ENCODE data around the gene FABP3.

The FABP3 gene

DNA sequence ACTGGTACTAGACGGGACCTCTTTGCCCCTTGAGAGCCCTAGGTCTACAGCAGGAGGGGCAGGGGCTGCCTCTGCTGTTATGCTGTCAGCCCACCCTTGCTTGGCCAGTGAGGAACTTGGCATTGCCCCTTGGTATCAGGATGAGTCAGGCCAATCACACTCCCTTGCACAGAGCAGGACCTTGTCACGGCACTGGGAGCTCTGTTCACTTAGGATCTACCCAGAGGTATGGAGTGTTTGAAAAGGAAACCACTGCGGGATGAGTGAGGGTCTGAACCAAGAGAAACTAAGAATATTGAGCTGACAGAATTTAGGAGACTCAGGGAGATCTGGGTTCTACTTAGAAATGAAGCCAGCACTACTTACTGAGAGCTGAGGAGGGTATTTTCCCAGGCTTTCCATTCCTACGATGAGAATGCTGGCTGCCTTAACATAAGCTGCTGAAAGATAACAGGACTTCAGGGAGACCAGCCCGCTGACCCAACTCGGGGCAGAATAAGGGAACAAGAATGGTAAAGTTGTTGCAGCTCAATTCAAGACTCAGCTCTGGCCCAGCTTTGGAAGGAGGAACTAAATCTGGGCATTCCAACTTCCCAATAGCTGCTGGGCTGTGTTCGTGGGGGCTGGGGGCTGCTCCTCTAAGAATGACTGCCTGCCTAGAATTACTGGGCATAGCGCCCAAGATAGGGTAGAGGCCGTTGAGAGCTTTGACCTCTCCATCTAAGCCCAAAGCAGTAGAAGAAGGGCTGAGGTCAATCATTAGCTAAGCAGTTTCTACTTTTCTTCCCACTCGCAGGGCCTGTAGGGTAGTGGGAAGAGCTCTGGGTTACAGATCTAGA, 1.5 kb downstream of the FABP3 start:
- no peak for DNase-seq

DNA sequence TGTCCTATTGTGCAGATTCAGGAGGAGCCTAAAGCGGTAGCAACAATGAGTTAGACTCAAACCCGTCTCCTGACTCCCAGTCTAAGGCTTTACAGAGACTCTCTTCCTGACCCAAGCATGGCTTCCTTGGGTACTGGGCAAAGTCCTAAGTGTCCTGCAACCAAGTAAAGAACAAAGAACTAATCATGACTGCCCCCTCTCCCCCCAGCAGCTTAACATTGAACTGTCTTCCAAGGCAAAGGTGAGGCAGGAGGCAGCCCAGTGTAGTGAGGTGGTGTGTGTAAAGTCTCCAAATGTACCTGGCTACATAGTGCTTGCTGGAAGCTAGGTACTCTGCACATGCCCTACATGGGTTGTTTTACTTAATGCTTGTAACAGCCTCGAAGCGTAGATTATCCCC, 2.3 kb downstream of the FABP3 start:
- no peak for DNase-seq

DNA sequence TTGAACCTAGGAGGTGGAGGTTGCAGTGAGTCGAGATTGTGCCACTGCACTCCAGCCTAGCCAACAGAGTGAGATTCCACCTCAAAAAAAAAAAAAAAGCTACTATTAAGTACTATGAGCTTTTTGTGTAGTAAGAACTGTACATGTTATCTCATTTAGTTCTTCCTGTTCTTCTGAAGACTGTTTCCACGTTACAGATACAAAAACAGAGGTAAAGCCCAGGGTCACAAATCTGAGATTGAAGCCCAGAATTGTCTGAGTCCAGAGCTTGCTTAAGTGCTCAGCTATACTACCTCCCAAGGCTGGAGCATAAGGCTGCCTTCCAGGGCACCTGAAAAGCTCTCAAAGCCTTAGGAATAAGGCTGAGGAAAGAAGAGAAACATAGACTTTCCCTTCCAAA, 2.9 kb downstream of the FABP3 start:
- no peak for DNase-seq

DNA sequence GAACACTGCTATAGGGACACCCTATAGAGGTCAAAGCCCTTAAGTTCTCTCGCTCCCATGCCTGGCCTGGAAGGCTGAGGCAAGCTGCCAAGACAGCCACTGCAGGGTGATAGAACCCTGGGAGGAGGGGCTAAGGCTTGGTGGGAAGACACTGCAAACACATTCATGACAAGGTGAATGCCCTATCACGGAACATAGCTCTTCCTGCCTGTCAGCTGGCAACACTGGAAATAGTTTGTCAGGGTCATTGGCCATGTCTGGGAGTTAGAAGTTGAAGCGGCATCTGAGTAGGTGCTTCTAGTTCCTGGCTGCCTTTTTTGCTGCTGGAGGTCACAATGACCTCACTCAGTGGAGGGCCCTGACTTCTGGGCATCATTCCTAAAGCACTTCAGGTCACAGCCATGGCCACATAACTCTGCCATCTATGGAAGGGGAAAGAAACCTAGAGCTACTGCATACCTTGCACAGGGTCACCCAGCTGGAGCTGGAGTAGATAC, 4.2 kb downstream of the FABP3 start:
- no peak for DNase-seq

DNA sequence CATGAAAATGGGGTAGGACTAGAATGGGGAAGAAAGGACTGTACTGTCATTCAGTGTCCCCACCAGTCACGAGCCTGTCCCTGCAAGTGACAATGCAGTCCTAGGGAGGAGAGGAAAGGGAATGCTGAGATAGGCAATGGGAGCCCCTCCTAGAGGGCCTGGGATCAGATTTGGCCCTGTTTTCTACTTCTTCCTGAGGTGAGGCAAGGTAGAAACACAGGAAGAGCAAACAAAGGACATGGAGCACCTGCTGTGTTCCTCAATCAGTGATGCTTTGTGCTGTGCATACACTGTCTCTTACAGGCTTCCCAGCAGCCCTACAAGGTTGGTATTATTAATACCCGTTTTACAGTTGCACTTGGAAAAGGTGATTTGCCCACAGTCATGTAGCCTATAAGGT, 6.1 kb downstream of the FABP3 start:
- no peak for DNase-seq

DNA sequence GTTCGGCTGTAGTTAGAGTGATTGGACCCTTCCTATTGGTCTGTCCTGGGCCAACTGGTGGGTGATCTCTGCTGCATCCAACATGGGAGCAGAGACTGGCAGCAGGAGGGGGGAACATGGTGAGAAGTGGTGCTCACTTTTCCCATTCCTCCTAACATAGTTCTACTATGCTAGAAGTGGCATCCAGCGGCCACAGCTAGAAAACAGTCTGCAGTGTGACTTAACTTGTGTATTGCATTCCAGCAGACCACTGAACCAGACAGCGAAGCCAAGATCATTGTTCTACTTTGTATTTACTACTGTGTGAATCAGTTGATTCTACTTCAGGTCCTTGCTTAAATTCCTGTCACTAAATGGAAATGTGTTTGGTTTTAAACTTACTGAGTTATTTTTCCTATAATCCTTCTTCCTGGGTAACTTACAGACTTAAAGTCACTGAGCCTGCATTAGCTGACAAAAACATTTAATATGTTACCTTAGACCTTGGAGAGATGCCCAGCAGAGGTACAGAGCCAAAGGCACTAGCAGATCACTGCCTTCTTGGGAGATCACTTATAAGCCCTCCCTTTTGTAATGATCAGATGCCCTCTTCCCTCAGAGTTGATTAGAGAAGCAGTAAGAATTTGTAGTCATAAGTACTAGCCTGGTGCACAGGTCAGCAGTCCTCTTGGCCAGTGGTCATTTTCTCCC, 8.2 kb downstream of the FABP3 start:
- no peak for DNase-seq

DNA sequence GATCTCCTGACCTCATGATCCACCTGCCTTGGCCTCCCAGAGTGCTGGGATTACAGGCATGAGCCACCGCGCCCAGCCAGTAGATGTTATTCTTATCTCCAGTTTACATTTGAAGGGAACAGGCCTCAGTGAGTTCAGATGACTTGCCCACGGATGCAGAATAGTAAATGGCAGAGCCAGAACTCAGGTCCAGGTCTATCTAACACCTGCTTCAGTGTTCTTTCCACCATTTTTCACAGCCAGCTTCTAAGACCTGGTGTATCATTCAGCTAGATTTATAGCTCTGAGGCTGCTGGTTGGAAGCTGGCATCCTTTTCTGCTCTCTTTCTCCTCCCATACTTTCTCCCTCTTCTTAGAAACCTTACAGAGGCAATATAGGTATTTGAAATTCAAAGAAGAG, 10.8 kb downstream of the FABP3 start:
- no peak for DNase-seq

DNA sequence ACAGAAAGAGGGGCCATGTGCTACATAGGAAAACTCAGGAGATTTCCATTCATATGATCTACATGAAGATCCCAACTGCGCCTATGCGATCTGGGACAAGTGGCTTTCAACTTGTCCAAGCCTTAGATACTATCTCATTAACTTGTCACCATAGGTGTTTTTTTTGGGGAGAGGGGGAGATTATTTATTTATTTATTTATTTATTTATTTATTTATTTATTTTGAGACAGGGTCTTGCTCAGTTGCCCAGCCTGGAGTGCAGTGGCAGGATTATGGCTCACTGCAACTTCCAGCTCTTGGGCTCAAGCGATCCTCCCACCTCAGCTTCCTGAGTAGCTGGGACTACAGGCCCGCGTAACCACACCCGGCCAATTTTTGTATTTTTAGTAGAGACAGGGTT, 11.3 kb downstream of the FABP3 start:
- no peak for DNase-seq

DNA sequence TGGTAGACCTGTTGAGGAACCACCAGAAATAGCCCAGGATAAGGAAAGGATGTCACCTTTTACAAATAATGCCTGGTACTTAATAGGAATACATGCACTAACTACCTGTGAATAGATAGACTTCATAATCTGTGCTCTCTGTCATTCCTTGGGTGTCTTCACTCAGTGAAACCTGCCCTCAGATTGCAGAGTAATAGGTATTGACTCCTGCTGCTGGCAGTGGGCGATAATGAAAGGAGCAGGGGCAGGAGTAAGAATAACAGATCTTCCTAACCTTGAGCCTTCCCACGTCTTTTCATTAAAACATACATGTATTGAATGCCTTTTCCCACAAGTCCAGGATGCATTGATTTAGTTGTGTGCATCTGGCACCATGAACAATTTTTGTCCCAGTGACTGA, 16.4 kb downstream of the FABP3 start:
- DNase-seq: no peak

DNA sequence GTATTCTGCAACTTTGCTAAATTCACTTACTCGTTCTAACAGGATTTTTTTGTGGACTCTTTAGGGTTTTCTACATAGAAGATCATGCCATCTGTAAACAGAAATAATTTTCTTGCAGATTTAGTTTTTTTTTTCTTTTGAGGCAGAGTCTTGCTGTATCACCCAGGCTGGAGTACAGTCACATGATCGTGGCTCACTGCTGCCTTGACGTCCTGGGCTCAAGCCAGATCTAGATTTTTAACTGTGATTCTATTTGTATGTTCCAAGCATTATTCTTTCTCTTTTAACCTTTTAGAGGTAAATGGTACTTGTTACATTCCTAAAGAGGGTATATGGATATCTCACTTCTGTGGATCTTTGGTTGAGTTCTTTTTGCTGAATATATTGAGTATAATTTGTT, 18.6 kb downstream of the FABP3 start:
- no peak for DNase-seq

DNA sequence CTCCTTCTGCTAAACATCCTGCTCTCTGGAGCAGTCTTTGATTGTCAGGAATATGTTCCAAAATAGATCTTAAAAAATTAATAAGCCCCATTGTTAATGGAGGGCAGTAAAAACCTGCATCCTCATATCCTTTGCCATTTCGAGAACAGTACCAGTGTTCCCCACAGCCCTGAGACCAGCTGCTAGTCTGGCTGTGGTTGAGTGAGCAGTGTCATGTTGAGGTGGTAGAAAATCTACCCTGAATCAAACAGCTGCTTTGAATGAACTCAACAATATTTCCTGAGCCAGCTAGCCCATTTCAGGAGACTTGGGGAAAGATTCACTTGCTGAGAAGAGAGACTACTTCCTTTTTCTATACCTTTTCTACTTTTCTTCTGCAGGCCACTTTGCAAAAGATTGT, 24.4 kb downstream of the FABP3 start:
- no peak for DNase-seq

DNA sequence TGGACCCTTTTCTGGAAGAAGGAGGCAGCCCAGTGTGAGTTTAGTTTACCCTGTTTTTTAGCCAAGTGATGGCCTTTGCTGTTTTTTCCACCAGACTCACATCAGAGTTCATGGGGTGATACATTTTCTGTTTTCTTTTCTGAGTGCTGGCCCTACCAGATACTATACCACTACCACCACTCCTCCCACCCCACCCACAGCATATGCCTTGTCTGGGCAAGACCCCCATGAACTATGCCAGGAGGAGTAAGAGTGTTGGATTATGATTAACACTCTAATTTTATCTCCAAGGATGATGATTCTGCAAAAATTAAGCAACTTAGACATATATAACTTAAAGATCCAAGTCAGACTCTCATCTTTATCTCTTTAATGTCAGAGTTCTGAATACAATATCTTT, 26.1 kb downstream of the FABP3 start:
- no peak for DNase-seq

DNA sequence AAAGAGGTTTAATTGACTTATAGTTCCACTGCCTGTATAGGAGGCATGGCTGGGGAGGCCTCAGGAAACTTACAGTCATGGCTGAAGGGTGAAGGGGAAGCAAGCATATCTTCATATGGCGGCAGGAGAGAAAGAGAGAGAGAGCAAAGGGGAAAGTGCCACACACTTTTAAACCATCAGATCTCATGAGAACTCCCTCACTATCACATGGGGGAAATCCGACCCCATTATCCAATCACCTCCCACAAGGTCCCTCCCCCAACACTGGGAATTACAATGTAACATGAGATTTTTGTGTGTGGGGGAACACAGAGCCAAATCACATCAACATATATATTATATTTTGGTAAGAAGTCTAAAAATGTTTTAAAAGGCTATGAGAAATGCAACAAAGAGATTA, 27.2 kb downstream of the FABP3 start:
- no peak for DNase-seq

DNA sequence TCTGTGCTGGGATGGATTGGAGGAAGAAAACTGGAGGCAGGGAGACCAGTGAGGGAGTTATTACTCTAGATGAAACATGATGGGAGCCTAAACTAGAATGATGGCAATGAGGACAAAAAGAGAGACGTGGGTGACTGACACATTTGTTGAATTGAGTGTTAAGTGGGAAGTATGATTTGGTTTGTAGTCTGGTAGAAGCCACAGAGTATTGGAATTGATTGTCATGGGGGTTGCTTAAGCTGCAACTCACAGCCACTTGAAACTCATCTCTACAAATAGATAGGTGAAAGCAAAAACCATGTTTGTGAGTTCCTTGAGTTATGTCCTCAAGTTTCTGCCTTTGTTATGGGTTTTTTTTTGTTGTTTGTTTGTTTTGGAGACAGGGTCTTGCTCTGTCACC, 28.4 kb downstream of the FABP3 start:
- no peak for DNase-seq

DNA sequence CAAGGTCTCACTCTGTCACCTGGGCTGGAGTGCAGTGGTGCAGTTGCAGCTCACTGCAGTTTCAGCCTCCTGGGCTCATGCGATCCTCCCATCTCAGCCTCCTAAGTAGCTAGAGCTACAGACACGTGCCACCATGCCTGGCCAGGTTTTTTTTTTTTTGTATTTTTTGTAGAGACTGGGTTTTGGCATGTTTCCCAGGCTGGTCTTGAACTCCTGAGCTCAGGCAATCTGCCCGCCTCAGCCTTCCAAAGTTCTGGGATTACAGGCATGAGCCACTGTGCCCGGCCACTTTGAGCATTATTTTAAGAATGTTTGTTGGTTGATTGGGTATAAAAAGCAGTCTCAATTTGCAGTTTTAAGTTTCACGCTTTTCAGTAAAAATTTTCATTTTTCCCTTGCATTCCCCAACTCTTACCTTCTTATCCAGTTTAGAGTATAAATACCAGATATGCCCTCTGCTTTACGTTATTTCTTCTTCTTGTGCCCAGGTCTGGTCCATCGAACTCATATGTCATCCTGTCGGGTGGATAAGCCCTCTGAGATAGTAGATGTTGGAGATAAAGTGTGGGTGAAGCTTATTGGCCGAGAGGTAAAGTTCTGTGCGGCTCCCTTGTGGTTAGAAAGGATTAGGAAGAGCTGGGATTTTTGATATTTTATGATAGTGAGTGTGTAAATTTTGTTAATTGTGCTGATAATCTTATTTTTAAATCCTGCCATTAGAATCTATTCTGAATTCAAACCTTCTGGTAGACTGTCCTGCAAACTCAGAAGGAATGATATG, 36.0 kb downstream of the FABP3 start:
- no peak for DNase-seq

DNA sequence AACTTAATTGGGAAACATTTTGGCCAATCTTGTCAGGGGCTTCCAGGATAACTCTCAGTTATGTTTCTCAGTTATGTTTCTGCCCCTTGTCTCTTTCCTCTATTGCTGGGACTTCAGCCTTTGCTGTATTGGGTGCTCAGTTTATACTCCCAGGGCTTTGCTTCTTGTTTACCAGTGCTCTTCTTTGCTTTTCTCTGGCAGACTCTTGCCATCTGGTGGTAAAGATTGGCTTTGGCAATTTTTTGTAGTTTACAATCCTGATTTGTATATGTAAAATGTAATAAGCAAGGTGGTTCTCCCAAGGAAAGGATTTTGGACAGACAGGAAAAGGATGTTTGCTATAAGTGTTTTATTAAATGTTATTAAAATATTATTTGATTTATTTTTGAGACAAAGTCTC, 37.9 kb downstream of the FABP3 start:
- no peak for DNase-seq

DNA sequence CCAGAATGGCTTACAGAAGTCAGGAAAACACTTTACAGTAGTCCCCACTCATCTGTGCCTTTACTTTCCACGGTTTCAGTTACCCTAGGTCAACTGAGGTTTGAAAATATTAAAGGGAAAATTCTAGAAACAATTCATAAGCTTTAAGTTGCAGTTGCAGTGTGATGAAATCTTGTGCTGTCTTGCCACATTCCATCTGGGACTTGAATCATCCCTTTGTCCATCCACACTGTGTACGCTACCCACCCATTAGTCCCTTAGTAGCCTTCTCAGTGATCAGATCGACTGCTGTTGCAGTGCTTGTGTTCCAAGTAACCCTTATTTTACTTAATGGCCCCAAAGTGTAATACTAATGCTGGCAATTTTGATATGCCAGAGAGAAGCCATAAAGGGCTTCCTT, 45.5 kb downstream of the FABP3 start:
- DNase-seq: no peak

DNA sequence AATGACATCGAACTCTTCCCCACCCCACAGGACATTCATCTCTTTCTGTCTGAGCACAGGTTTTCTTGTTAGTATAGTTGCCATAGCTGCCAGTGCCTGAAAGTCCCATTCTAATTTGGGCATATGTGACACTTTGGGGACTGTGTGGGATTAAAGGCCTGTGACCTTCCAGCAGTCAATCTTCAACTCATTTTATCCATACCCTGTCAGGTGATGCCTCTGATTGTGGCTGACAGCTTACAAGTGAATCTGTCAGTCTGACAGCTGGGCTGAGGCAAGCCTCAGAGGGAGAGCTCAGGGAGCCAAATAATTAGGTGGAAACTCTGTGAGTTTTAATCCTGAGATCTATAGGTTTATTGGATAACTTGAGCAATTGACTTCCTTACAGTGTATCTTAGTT, 46.4 kb downstream of the FABP3 start:
- no peak for DNase-seq

DNA sequence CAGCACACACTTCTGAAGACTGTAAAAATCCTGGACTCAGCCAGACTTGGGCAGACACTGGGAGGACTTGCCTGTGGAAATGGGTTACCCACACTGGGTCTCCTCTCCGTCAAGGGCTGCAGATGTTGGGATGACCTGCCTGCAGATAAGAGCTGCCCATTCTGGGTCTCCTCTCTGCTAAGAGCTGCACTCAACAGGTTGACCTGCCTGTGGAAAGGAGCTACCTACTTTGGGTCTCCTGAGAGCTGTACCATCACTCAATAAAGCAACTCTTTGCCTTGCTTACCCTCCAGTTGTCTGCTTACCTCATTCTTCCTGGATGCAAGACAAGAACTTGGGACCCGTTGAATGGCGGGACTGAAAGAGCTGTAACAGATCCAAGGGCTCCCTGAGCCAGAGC, 47.9 kb downstream of the FABP3 start:
- no peak for DNase-seq

DNA sequence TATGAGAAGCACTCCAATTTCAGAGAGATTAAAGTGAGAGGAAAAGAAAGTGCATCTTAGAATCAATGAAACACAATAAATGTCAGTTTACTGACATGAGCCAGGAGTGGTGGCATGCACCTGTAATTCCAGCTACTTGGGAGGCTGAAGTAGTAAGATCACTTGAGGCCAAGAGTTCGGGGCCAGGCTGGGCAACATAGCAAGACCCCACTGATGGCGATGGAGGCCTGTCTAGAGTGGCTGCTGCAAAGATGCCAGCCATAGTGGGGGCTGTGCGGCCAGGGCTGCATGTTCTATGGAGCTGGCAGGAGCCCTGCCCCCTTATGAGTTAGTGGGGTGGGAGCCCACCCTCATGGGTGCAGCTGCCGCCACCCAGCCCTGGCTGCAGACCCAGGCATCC, 48.8 kb downstream of the FABP3 start:
- no peak for DNase-seq

DNA sequence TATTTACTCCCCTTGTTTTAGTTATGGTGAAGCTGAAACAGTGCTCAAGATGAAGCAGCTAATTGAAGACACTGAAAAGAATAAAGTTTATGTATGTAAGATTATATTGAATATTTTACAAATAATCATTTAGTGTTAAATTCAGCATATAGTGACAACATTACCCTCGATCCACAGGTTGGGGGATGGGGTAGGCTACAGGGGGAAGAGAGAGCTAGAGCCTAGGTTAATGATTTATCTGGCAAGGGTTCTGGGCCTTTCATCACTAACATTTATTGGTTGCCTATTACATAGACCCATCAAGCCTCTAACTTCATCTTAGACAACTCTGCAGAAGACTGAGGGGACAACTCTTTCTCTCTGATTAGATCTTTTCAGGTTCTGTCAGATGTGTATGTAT, 54.7 kb downstream of the FABP3 start:
- DNase-seq: no peak

DNA sequence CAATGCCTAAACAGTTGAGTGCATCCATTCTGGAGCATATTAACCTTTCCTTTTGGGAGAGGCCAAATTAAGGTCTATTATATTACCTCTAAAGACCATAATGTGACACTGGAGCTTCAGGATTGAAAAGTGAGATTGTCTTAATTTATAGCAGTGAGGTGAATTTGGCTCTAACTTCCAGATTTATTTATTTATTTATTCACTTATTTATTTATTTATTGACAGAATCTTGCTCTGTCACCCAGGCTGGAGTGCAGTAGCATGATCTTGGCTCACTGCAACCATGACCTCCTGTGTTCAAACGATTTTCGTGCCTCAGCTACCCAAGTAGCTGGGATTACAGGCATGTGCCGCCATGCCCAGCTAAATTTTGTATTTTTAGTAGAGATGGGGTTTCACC, 57.0 kb downstream of the FABP3 start:
- no peak for DNase-seq
